ENCODE results near the gene DENND1A. TPM values are rescaled to one million over a fixed set of nuclear protein-coding genes. Genes with fewer than 3 reads are reported as not detected.

Gene DENND1A
- total RNA-seq, 2 experiments from 2014 or later: 21.9 to 23.3 TPM

GRCh38 chr9:123364241-123364824 lies 565.6 kb downstream of the DENND1A start:
- ChIA-PET CTCF (no interaction called here), POLR2A (no interaction called here)
- H3K27me3 Mint-ChIP-seq: peaks cover 10% of the 10 kb centered on the region
- no peak overlapping the region for H3K4me3 Mint-ChIP-seq
- TF ChIP-seq, protein P1, sequence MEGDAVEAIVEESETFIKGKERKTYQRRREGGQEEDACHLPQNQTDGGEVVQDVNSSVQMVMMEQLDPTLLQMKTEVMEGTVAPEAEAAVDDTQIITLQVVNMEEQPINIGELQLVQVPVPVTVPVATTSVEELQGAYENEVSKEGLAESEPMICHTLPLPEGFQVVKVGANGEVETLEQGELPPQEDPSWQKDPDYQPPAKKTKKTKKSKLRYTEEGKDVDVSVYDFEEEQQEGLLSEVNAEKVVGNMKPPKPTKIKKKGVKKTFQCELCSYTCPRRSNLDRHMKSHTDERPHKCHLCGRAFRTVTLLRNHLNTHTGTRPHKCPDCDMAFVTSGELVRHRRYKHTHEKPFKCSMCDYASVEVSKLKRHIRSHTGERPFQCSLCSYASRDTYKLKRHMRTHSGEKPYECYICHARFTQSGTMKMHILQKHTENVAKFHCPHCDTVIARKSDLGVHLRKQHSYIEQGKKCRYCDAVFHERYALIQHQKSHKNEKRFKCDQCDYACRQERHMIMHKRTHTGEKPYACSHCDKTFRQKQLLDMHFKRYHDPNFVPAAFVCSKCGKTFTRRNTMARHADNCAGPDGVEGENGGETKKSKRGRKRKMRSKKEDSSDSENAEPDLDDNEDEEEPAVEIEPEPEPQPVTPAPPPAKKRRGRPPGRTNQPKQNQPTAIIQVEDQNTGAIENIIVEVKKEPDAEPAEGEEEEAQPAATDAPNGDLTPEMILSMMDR (IDR thresholded peaks at IDR 0.05): no peak
- H3K9me3 Mint-ChIP-seq: no peaks in the 10 kb centered on the region
- no peak for DNase-seq
- peaks cover 8% of the 10 kb centered on the region for H3K4me1 Mint-ChIP-seq (ENCODE audit: low read depth)
- intact Hi-C loops (cut with micrococcal nuclease): no loop called here
- H3K36me3 Mint-ChIP-seq (ENCODE audit: low read depth): no peaks in the 10 kb centered on the region
- no peak for ATAC-seq
- H3K27ac Mint-ChIP-seq: no peak overlapping the region

- no peaks in the 10 kb centered on the region for H3K9me3 Mint-ChIP-seq
- POLR2A ChIA-PET: no interaction called here
- CTCF ChIA-PET: interaction anchor here (0.7 kb wide), 1 partner anchor 8 kb away, joined by 3 read pairs; no protein-coding TSS in a partner anchor
- H3K36me3 Mint-ChIP-seq (ENCODE audit: low read depth): no peaks in the 10 kb centered on the region
- H3K27ac Mint-ChIP-seq: no peak overlapping the region
- peaks cover 8% of the 10 kb centered on the region for H3K27me3 Mint-ChIP-seq
- ATAC-seq (no peak), DNase-seq (no peak)
- intact Hi-C loops (cut with micrococcal nuclease): no loop called here
- H3K4me1 Mint-ChIP-seq (ENCODE audit: low read depth): peaks cover 13% of the 10 kb centered on the region
- H3K4me3 Mint-ChIP-seq: no peak overlapping the region
- TF ChIP-seq, protein P1 (IDR thresholded peaks at IDR 0.05): no peak
Observed at GRCh38 chr9:123362856-123363255, 567.1 kb downstream of the DENND1A start.

GRCh38 chr9:123361731-123362510 lies 568.0 kb downstream of the DENND1A start:
- H3K9me3 Mint-ChIP-seq: no peaks in the 10 kb centered on the region
- TF ChIP-seq, protein P1 (IDR thresholded peaks at IDR 0.05): no peak
- ATAC-seq (no peak), DNase-seq (no peak)
- no peaks in the 10 kb centered on the region for H3K36me3 Mint-ChIP-seq (ENCODE audit: low read depth)
- intact Hi-C loops (cut with micrococcal nuclease): no loop called here
- peaks cover 13% of the 10 kb centered on the region for H3K4me1 Mint-ChIP-seq (ENCODE audit: low read depth)
- H3K27ac Mint-ChIP-seq: no peak overlapping the region
- ChIA-PET POLR2A (no interaction called here), CTCF (interaction anchor here (2.1 kb wide), 1 partner anchor 12 kb away, joined by 8 read pairs; no protein-coding TSS in a partner anchor)
- no peak overlapping the region for H3K4me3 Mint-ChIP-seq
- H3K27me3 Mint-ChIP-seq: peaks cover 8% of the 10 kb centered on the region

- CTCF ChIA-PET: interaction anchor here (1.8 to 2.1 kb wide), 2 partner anchors 11 to 25 kb away, joined by 8 to 9 read pairs; no protein-coding TSS in a partner anchor
- Mint-ChIP-seq H3K27ac (no peak overlapping the region), H3K4me3 (no peak overlapping the region), H3K27me3 (peaks cover 8% of the 10 kb centered on the region), H3K9me3 (no peaks in the 10 kb centered on the region), H3K4me1 (ENCODE audit: low read depth) (peaks cover 13% of the 10 kb centered on the region), H3K36me3 (ENCODE audit: low read depth) (no peaks in the 10 kb centered on the region)
- POLR2A ChIA-PET: no interaction called here
- TF ChIP-seq, protein P1 (IDR thresholded peaks at IDR 0.05): no peak
- intact Hi-C loops (cut with micrococcal nuclease): no loop called here
- ATAC-seq (no peak), DNase-seq (no peak)
Observed at GRCh38 chr9:123361086-123361730, 568.7 kb downstream of the DENND1A start.

Data from activated CD8-positive, alpha-beta T cell treated with anti-CD3 and anti-CD28 coated beads for 36 hours (primary cell).